A549 (cell line): ENCODE data around the gene EPS8L2. TPM values are rescaled to one million over a fixed set of nuclear protein-coding genes. Genes with fewer than 3 reads are reported as not detected.

Experiments used
- CBX2 ChIP-seq: fragments of 200-600 bp; sonication (generic); IDR thresholded peaks from 2 replicates; pipeline ENCODE4 v1.6.1; 2016; ENCODE audit warnings: low read depth, mild to moderate bottlenecking, borderline replicate concordance
- CBX8 ChIP-seq: fragments of 200-600 bp; sonication (generic); IDR thresholded peaks from 2 replicates; pipeline ENCODE4 v1.6.1; 2016
- CHD4 ChIP-seq: fragments of 200-600 bp; sonication (generic); IDR thresholded peaks from 2 replicates; pipeline ENCODE4 v1.6.1; 2016; ENCODE audit warnings: antibody characterized with exemption, mild to moderate bottlenecking, borderline replicate concordance
- EHF ChIP-seq: fragments of 250-450 bp; sonication (Bioruptor Pico); IDR thresholded peaks from 2 replicates; pipeline ENCODE4 v1.5.0; 2020; ENCODE audit warnings: mild to moderate bottlenecking
- EHMT2 ChIP-seq: fragments of 200-600 bp; sonication (generic); IDR thresholded peaks from 2 replicates; pipeline ENCODE4 v1.6.1; 2016; ENCODE audit warnings: antibody characterized with exemption, low read depth, mild to moderate bottlenecking, moderate library complexity
- EP300 ChIP-seq, 2 experiments: fragments of >200 bp; sonication (Bioruptor Twin); formaldehyde crosslinking; IDR thresholded peaks; 2 replicates in 1 of 2; 3 replicates in 1 of 2; pipeline ENCODE4 v1.6.1; 2016 to 2017
- ESRRA ChIP-seq: fragments of 150-350 bp; IDR thresholded peaks from 2 replicates; pipeline ENCODE4 v1.6.1; 2014; ENCODE audit warnings: mild to moderate bottlenecking, low read length, borderline replicate concordance
- FOSB ChIP-seq: fragments of 250-450 bp; sonication (Bioruptor Pico); IDR thresholded peaks from 2 replicates; pipeline ENCODE4 v1.5.0; 2020; ENCODE audit warnings: mild to moderate bottlenecking, moderate library complexity
- FOXS1 ChIP-seq: fragments of 250-450 bp; sonication (Bioruptor Pico); IDR thresholded peaks from 2 replicates; pipeline ENCODE4 v1.5.0; 2020; ENCODE audit warnings: mild to moderate bottlenecking, moderate library complexity
- HDAC2 ChIP-seq: fragments of 200-600 bp; sonication (generic); IDR thresholded peaks from 2 replicates; pipeline ENCODE4 v1.6.1; 2016
- HEYL ChIP-seq: fragments of 250-450 bp; sonication (Bioruptor Pico); IDR thresholded peaks from 2 replicates; pipeline ENCODE4 v1.8.0; 2021; ENCODE audit warnings: mild to moderate bottlenecking, moderate library complexity
- HOXB13 ChIP-seq: fragments of 250-450 bp; sonication (Bioruptor Pico); IDR thresholded peaks from 2 replicates; pipeline ENCODE4 v1.5.0; 2020; ENCODE audit warnings: low read depth, mild to moderate bottlenecking, moderate library complexity
- HOXB5 ChIP-seq: fragments of 250-450 bp; sonication (Bioruptor Pico); IDR thresholded peaks from 2 replicates; pipeline ENCODE4 v1.5.0; 2020; ENCODE audit warnings: mild to moderate bottlenecking, moderate library complexity
- JUN ChIP-seq, 2 experiments: fragments of >200 bp; sonication (Bioruptor Twin); formaldehyde crosslinking; IDR thresholded peaks; 2 replicates in 1 of 2; 3 replicates in 1 of 2; pipeline ENCODE4 v1.6.1; 2016 to 2017
- KDM1A ChIP-seq: fragments of 200-600 bp; sonication (generic); IDR thresholded peaks from 2 replicates; pipeline ENCODE4 v1.6.1; 2016; ENCODE audit warnings: low read depth, mild to moderate bottlenecking
- KDM5A ChIP-seq: fragments of 200-600 bp; sonication (generic); IDR thresholded peaks from 2 replicates; pipeline ENCODE4 v1.6.1; 2016; ENCODE audit warnings: antibody characterized with exemption, mild to moderate bottlenecking
- MAFK ChIP-seq: fragments of 450-650 bp; IDR thresholded peaks from 2 replicates; pipeline ENCODE4 v1.6.1; 2014; ENCODE audit not compliant: partially characterized antibody
- MAZ ChIP-seq: fragments of 150-350 bp; IDR thresholded peaks from 2 replicates; pipeline ENCODE4 v1.6.1; 2014; ENCODE audit warnings: antibody characterized with exemption, low read depth, low read length, borderline replicate concordance
- MYC ChIP-seq: IDR thresholded peaks from 2 replicates; pipeline ENCODE4 v1.6.1; 2012; ENCODE audit warnings: mild to moderate bottlenecking, inconsistent platforms, low read length, improper control_type of control experiment, borderline replicate concordance
- NR3C1 ChIP-seq: fragments of >200 bp; sonication (Bioruptor Twin); formaldehyde crosslinking; IDR thresholded peaks from 3 replicates; pipeline ENCODE4 v1.6.1; 2017
- POLR2A ChIP-seq: IDR thresholded peaks from 2 replicates; pipeline ENCODE4 v1.6.1; 2012; ENCODE audit warnings: mild to moderate bottlenecking, low read length
- POLR2AphosphoS2 ChIP-seq: conservative IDR thresholded peaks from 2 replicates; pipeline ENCODE4 v1.6.1; 2012; ENCODE audit warnings: low read length, improper control_type of control experiment, inconsistent platforms
- RARB ChIP-seq: fragments of 250-450 bp; sonication (Bioruptor Pico); IDR thresholded peaks from 2 replicates; pipeline ENCODE4 v1.8.0; 2021; ENCODE audit warnings: mild to moderate bottlenecking, moderate library complexity
- RCOR1 ChIP-seq: fragments of 150-350 bp; IDR thresholded peaks from 2 replicates; pipeline ENCODE4 v1.6.1; 2014; ENCODE audit warnings: antibody characterized with exemption, low read length, low read depth
- SMC3 ChIP-seq: fragments of >200 bp; sonication (Bioruptor Twin); formaldehyde crosslinking; IDR thresholded peaks from 3 replicates; pipeline ENCODE4 v1.6.1; 2018; ENCODE audit warnings: inconsistent platforms
- ZC3H11A ChIP-seq: fragments of 450-650 bp; IDR thresholded peaks from 2 replicates; pipeline ENCODE4 v1.6.1; 2014; ENCODE audit warnings: antibody characterized with exemption, mild to moderate bottlenecking
- ZFP36 ChIP-seq: fragments of 450-650 bp; IDR thresholded peaks from 2 replicates; pipeline ENCODE4 v1.6.1; 2014; ENCODE audit warnings: borderline replicate concordance; ENCODE audit not compliant: partially characterized antibody
- ZNF302 ChIP-seq: fragments of 250-450 bp; sonication (Bioruptor Pico); IDR thresholded peaks from 2 replicates; pipeline ENCODE4 v1.9.0; 2021; ENCODE audit warnings: inconsistent platforms, mild to moderate bottlenecking, moderate library complexity
- polyA plus RNA-seq, 4 experiments: library from polyadenylated mRNA; depleted of rRNA in 3 of 4; stranded (reverse); fragments of >200 nt; fragmentation: RNase III in 1 of 4; extraction: RNeasy Plus Mini Kit Qiagen cat#74134 plus additional on column Dnase treatment in 1 of 4; gene quantifications; 2 replicates in 3 of 4; 3 replicates in 1 of 4; pipeline ENCODE4 v1.2.3, GENCODE V29; 2011 to 2017
- TF ChIP-seq, protein P1 (sequence below): fragments of >200 bp; sonication (Bioruptor Twin); formaldehyde crosslinking; IDR thresholded peaks from 2 replicates; pipeline ENCODE4 v1.6.1; 2016
- TF ChIP-seq, protein P2 (sequence below): IDR thresholded peaks from 2 replicates; pipeline ENCODE4 v1.6.1; 2012; ENCODE audit warnings: low read depth, borderline replicate concordance
- TF ChIP-seq, protein P3 (sequence below): fragments of 150-350 bp; IDR thresholded peaks from 2 replicates; pipeline ENCODE4 v1.6.1; 2014; ENCODE audit warnings: low read depth, mild to moderate bottlenecking, low read length
- TF ChIP-seq, protein P4 (sequence below): IDR thresholded peaks from 2 replicates; pipeline ENCODE4 v1.6.1; 2012
- TF ChIP-seq, protein P5 (sequence below): fragments of 450-650 bp; IDR thresholded peaks from 2 replicates; pipeline ENCODE4 v1.6.1; 2014; ENCODE audit warnings: antibody characterized with exemption
- TF ChIP-seq, protein P6 (sequence below): fragments of 250-450 bp; sonication (Bioruptor Pico); IDR thresholded peaks from 2 replicates; pipeline ENCODE4 v1.5.0; 2020; ENCODE audit warnings: low read depth, mild to moderate bottlenecking, moderate library complexity
- TF ChIP-seq, protein P7 (sequence below): fragments of >200 bp; sonication (Bioruptor Twin); formaldehyde crosslinking; IDR thresholded peaks from 3 replicates; pipeline ENCODE4 v1.6.1; 2016

EPS8L2 gene
- polyA plus RNA-seq, 2 of the 4 experiments (the other 2 are of a cell fraction): 60.7 to 154 TPM

DNA sequence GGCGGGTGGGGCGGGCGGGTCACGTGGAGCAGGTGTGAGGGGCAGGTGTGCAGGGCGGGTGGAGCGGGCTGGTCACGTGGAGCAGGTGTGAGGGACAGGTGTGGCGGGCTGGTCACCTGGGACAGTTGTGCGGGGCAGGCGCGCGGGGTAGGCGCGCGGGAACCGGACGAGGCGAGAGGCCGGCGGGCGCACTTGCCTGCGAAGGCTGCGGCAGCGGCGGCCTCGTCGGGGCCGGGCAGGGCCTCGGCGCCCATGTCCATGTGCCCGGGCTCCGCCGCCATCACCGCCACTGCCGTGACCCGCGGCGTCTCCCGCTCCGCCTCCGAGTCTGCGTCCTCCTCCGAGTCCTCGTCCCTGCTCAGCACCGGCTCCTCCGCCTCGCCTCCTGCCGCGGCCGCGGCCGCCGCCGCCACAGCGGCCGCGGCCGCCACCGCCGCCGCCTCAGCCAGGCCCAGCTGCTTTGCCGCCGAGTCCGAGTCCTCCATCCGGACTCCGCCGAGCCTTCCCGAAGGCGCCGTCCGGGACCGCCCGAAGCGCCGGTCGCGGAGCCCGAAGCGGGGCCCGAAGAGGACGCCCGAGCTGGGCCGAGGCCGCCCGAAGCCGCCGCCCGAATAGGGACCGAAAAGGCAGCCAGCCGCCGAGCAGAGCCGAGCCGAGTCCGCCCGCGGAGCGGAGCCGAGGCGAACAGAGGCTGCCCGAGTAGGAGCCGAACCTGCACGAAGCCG, 11.3 kb upstream of the EPS8L2 start, which contains the start of gene DEAF1 (continued):
- TF ChIP-seq, protein P1, sequence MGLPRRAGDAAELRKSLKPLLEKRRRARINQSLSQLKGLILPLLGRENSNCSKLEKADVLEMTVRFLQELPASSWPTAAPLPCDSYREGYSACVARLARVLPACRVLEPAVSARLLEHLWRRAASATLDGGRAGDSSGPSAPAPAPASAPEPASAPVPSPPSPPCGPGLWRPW: no peak
- no peak for TF ChIP-seq FOSB (CRISPR knock-in tag)
- TF ChIP-seq NR3C1: no peak
- peak; percentile 65; the same call in 1 of the 2 replicates for TF ChIP-seq HOXB13 (CRISPR knock-in tag)
- no peak for TF ChIP-seq ZC3H11A
- TF ChIP-seq KDM1A: no peak
- TF ChIP-seq, protein P2, sequence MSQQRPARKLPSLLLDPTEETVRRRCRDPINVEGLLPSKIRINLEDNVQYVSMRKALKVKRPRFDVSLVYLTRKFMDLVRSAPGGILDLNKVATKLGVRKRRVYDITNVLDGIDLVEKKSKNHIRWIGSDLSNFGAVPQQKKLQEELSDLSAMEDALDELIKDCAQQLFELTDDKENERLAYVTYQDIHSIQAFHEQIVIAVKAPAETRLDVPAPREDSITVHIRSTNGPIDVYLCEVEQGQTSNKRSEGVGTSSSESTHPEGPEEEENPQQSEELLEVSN: peak; percentile 92
- TF ChIP-seq KDM5A: no peak
- TF ChIP-seq, protein P3, sequence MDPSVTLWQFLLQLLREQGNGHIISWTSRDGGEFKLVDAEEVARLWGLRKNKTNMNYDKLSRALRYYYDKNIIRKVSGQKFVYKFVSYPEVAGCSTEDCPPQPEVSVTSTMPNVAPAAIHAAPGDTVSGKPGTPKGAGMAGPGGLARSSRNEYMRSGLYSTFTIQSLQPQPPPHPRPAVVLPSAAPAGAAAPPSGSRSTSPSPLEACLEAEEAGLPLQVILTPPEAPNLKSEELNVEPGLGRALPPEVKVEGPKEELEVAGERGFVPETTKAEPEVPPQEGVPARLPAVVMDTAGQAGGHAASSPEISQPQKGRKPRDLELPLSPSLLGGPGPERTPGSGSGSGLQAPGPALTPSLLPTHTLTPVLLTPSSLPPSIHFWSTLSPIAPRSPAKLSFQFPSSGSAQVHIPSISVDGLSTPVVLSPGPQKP: no peak
- no peak for TF ChIP-seq MYC
- no peak; a peak in 1 of 5 replicates for TF ChIP-seq JUN (IDR thresholded peaks at IDR 0.05)
- TF ChIP-seq MAZ: no peak
- no peak for TF ChIP-seq RARB (CRISPR knock-in tag)
- no peak for TF ChIP-seq HDAC2
- TF ChIP-seq, protein P4, sequence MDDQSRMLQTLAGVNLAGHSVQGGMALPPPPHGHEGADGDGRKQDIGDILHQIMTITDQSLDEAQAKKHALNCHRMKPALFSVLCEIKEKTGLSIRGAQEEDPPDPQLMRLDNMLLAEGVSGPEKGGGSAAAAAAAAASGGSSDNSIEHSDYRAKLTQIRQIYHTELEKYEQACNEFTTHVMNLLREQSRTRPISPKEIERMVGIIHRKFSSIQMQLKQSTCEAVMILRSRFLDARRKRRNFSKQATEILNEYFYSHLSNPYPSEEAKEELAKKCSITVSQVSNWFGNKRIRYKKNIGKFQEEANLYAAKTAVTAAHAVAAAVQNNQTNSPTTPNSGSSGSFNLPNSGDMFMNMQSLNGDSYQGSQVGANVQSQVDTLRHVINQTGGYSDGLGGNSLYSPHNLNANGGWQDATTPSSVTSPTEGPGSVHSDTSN: no peak
- peak; percentile 79; the same call in 1 of the 2 replicates for TF ChIP-seq EHF (CRISPR knock-in tag)
- peak; percentile 65; the same call in 1 of the 2 replicates for TF ChIP-seq FOXS1 (CRISPR knock-in tag)
- no peak for TF ChIP-seq MAFK
- peak; percentile 37 for TF ChIP-seq POLR2A
- TF ChIP-seq, protein P5, sequence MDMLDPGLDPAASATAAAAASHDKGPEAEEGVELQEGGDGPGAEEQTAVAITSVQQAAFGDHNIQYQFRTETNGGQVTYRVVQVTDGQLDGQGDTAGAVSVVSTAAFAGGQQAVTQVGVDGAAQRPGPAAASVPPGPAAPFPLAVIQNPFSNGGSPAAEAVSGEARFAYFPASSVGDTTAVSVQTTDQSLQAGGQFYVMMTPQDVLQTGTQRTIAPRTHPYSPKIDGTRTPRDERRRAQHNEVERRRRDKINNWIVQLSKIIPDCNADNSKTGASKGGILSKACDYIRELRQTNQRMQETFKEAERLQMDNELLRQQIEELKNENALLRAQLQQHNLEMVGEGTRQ: peak; percentile 53
- TF ChIP-seq CBX2: no peak
- TF ChIP-seq, protein P6, sequence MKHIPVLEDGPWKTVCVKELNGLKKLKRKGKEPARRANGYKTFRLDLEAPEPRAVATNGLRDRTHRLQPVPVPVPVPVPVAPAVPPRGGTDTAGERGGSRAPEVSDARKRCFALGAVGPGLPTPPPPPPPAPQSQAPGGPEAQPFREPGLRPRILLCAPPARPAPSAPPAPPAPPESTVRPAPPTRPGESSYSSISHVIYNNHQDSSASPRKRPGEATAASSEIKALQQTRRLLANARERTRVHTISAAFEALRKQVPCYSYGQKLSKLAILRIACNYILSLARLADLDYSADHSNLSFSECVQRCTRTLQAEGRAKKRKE (CRISPR knock-in tag): peak; percentile 90
- TF ChIP-seq, protein P7, sequence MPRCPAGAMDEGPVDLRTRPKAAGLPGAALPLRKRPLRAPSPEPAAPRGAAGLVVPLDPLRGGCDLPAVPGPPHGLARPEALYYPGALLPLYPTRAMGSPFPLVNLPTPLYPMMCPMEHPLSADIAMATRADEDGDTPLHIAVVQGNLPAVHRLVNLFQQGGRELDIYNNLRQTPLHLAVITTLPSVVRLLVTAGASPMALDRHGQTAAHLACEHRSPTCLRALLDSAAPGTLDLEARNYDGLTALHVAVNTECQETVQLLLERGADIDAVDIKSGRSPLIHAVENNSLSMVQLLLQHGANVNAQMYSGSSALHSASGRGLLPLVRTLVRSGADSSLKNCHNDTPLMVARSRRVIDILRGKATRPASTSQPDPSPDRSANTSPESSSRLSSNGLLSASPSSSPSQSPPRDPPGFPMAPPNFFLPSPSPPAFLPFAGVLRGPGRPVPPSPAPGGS: 0 out of 3 replicates have a peak, but pooled peaks have one; percentile 31
- no peak for TF ChIP-seq POLR2AphosphoS2
- TF ChIP-seq ZNF302 (CRISPR knock-in tag): no peak
- TF ChIP-seq EP300 (IDR thresholded peaks at IDR 0.05): no peak
- no peak for TF ChIP-seq ZFP36
- peak; percentile 90 for TF ChIP-seq HOXB5 (CRISPR knock-in tag)
- no peak for TF ChIP-seq EHMT2
- TF ChIP-seq HEYL (CRISPR knock-in tag): no peak
- no peak for TF ChIP-seq CBX8
- no peak for TF ChIP-seq RCOR1
- TF ChIP-seq CHD4: no peak
- TF ChIP-seq SMC3: no peak
- no peak for TF ChIP-seq ESRRA
- TF ChIP-seq, all 56 proteins: peak for 13
